NCI-H2107 (cell line): ENCODE results near the gene STK17A.

Source experiments
- DNase-seq: peaks from one replicate; lab custom pipeline; 2025; lab: John Stamatoyannopoulos, UW

STK17A gene

DNA sequence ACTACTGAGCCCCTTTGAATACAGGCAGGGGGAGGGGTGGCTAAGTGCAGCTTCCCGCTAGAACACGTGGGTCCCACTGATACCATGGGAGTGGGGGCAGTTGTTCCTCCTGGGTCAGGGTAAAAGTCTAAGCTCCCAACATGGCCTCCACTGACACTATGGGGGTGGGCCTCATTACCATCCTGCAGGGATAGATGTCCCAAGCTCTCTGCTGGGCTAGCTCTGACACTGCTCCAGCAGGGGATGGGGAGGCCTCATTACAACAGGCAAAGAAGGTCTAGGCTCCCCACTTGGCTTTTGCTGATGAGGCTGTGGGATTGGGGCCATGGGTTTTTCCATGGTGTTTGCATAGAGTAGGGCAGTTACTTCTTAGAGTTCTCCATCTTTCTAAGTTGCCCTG, 51.5 kb downstream of the STK17A start:
- no peak for DNase-seq

DNA sequence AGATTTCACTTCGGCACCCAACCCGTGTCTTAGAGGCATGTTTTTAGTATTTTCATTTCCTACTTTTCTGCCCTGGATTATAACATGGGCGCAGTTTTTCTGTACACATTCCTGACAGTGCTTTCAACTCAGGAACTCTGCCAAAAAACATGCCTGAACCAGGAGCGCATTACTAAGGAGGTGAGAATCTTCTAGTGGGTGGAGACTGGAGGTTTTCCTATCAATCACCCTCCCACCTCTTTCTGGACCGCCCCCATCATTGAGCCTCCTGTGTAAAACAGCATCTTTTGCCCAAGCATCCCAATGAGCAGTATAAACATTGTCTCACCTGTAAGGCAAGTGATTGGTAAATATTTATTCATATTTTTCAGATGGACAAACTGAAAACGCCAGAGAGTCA, 53.2 kb downstream of the STK17A start:
- no peak for DNase-seq

DNA sequence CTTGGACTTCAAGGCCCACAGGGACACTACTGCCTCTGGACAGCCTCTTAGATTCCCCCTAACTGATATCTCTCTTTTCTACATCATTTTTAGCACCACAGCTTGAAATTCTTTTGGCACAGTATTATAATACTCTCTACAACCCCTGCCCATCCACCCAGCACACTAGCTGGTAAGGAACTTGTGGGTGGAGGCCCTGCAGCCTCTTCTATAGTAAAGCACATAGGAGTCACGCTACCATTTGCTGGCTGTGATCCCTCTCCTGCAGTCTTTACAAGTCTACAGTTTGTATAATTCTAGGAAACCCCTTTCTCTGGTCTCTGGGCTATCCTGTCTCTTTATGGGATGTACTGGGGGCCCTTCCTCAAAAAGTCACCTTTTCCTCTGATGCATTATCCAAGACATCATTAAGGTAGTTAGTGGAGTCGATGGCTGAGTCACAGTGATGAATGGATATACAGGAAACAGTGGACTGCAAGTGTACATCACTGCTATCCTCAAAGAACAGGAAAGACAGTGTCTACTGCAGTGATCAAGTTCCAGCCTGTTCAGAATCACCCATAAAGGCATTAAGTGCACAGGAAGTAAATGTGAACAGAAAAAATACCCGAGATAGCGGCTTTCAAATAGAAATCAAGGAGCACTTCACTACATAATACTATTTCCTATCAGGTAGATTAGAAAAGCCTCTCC, 54.4 kb downstream of the STK17A start:
- no peak for DNase-seq

DNA sequence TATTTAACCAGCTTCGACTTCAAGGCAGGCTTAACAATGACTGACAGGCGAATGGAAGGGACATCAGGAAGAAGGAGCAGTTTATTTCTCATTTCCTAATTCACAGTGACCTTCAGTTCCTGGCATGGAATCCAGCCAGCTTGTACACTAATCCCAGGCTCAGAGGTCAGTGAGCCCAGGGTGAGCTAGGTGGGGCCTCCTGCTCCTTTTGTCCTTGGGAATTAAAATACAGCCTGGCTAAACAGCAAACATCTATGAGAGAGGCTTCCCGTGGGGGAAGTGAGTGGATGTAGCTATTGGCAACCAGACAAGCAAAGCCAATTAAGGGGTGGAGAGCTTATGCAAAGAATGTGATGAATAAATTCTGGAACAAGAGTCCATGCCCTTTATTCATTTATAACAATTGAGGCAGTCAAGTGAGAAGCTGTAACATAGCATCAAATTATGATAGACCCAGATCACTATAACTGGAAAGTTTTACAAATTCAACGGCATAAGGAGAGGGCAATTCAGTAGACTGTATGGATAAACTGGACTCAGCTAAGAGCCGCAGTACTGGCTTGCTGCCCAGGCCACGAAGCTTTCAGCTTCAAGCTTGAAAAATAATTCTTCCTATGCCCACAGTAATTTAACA, 57.1 kb downstream of the STK17A start:
- peak; percentile 50 for DNase-seq

DNA sequence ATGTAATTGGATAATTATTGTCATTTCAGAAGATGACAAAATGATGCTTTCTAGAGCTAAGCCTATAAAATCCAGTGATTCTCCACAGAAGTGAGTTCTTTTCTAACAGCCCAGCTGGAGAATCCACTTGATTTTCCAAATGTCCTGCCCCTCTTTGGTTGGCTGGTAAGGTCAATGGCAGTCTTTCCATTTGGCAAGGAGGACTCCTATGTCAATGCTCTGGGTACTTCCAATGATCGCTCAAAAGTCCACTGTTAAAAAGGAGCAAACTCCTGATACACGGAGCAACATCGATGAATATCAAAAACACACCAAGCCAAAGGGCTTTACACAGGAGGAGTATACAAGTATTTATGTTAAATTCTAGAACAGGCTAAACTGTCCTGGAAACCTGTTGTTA, 57.8 kb downstream of the STK17A start:
- DNase-seq: no peak

DNA sequence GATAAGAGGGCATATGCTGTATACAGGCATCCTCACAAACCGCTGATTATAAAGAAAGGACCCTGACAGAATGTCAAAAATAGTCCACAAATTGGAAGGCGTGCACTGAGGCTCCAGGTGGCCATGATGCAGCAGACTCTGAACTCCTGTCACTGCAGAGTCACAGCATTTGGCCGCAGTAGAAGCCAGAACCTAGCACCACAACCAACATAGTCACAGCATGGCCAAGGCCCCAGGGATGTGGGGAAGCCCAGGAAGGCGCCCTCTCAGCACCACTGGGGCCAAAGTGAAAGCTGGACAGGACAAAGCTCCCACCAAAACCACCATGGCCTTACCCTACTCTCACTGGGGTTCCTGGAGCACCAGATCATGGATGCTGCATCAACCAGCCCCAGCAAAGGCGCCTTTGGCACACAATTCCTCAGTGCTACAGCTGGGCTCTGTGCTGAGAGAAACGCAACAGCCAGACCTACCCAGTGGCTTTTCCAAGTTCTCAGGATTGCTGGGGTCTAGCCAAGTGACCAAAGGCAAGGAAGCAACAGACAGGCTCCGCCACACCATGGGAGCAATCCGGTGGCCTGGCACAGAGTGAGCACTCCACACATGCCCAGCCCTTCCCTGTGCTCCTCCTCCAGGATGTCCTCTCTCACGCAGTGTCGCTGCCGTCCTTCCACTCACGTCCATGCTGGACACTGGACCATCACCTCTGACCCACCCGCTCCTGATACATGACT, 60.2 kb downstream of the STK17A start:
- no peak for DNase-seq

DNA sequence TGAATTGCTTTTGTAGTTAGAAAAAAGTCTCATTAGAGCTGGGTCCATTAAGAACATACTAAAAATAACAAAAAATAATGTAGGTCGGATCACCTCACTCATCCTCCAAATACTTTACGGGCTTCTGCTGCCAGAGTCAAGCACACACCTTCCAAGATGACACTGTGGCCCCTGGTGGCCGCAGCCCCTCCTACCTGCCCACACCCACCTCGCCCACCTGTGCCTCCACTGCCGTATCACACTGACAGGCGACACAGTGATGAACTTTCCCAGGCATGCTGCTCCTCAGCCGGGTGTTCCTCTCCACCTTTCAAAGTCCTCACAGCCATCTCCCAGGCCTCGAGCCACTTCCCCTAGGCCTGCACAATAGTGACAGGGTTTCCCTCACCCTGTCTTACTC, 60.9 kb downstream of the STK17A start:
- no peak for DNase-seq

DNA sequence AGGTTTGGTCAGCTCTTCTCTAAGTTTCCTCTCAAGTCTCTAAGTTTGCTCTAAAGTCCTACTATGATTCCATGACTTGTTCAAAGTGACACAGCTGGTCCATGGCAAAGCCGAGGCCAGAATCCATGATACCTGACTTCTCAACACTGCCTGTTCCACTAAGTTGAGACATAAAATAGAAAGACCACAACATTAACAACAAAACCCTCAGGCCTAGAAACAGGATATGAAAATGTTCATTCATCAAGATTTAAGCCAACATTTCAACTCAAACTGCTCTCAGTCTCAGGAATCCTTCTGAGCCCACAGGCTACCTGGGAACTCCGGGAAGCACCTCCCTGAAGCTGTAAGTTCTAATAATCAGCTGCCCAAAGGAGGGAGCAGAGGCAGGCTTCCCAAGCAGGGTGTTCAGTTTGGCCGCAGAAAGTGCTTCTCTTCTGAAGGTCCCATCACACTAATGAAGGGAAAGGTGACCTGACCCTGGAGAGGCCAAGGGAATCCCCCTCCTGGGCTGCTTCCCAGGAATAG, 62.9 kb downstream of the STK17A start:
- no peak for DNase-seq

DNA sequence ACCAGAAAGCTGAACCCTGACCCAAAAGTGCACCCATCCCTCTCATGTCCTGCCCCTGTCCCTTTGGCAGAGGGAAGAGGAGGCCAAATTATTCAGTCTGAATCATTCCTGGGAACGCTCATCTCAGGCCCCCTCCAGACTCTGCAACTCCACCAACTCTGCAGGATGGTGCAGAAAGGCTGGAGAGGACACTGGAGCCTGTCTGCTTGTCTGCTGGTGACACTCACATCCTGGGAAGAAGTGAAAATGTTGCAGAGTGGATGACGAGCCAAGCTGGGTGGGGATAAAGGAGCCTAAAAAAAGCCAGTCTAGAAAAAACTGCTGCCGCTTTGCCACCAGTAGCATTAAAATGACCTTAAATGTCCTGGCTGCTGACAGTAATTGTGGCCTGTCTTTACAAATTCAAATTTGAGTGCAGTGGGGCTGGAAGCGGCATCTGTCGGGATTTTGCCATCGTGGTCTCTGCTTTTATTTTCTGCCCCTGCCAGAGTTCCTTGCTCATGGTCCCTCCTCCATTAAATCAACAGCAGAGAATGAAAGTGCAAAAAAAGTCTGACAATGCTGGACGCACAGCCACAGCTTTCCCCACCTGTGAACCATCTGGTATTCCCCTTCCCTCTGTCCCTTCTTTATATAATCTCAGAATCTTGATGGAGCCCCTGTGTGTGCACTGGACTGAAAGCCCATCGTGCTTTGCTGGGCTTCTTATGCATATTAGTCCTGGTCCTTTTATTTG, 63.9 kb downstream of the STK17A start:
- DNase-seq: no peak

DNA sequence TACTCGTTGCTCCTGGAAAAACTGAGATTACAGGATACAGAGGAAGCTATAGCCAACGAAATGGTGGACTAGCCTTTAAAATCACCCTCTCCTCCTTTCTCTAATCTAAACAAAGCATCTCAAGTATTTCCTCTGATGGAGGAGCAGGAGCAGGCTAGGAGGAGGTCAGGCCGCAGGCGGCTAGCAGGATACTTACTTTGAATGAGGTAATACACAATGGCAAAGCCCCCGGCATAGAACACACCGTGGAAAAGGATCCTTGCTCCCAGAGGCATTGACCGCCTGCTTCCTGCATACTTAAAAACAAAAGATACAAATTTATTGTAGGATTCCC, 64.4 kb downstream of the STK17A start:
- no peak for DNase-seq

DNA sequence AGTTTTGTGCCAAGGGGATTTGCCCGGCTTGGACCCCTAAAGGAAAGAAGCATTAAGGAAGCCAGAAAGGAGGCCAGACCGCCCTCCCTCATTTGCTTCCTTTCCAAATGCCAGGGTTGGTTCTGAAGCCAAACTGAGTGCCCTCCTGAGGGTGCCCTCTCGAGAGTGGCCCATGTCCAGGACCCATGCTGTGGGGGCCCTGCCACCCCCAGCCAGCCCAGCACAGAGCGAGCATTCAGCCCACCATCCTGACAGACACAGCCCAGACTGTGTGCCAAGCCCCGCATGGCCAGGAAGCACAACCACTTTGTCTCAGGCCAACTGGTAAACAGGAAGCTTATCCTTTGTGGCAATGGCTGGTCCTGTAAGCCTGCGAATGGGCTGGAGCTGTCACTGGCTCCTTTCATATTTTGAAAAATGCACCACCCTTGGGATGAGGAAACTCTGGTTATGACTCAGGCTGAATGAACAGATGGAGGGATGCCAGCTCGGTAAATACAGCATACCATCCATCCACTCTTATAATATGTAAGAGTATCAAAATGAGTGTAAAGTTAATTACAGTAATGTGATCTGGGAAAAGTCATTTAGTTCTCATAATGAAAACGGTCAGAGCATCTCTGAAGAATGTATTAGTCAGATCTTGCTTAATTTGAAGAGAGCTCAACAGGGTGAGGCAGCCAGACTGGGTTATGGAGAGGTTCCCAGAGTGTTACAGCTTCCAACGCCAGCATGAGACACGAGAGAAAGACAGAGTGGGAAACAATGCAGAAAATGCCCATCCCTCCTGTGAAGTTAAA, 65.0 kb downstream of the STK17A start:
- peak; percentile 53 for DNase-seq

DNA sequence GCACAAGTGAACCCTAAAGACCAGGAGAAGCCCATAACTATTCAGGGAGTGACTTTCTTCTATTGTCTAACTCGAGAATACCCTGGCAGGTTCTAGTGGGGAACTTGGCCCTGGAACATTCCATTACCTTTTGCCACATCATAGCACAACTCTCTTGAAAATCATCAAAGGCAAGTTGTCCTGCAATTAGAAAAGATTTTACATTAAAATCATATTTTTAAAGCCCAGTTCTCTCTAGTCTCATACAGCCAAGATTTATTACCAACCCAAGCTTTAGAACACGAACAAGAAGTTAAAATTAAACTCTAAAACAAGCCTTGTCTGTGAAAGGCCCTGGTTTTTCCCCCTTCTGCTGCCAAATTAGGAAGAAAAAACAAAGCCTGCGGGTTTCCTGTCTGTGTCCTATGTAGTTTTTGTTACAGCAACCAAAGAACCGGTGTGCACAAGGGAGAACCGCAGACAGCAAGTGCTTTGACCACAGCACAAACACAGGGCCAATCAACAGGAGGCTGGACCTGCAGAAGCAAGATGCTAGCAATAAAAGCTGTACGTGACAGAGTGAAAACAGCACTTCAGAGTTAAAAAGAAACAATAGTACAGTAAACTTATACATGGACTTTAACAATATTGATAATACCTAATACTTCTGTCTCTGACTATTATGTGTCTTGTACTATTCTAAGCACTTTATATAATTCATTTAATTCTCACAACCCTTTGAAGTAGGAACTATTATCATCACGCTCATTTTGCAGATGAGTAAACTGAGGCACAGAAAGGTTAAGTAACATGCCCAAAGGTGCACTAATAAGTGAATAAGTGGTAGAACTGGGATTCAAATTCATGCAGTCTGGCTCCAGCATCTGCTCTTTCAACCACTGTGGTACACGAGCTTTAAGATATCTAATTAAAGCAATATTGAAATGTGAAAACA, 65.8 kb downstream of the STK17A start:
- DNase-seq: no peak

DNA sequence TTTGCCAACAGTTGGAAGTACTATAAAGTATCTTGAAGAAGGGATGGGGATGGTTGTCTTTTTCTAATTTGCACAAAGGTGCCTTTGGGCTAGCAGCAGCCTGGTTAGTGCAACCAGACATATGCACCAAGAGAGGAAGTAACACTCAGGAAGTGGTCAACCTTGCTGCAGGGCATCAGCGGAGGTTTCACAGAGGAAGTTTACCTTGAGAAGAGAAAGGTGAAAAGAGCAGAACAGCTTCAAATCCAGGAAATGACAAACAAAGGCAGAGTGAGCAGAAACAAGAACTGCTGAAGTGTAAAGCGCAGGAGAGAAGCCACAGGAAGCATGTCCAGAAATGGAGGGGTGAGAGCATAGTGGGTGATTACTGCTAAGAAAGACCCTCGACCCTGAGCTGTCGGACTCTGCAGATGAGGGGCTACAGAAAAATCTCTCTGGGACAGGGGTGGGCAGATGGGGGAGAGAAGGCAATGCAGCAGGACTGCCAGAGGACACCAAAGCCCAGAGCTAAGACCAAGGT, 66.9 kb downstream of the STK17A start:
- DNase-seq: no peak

DNA sequence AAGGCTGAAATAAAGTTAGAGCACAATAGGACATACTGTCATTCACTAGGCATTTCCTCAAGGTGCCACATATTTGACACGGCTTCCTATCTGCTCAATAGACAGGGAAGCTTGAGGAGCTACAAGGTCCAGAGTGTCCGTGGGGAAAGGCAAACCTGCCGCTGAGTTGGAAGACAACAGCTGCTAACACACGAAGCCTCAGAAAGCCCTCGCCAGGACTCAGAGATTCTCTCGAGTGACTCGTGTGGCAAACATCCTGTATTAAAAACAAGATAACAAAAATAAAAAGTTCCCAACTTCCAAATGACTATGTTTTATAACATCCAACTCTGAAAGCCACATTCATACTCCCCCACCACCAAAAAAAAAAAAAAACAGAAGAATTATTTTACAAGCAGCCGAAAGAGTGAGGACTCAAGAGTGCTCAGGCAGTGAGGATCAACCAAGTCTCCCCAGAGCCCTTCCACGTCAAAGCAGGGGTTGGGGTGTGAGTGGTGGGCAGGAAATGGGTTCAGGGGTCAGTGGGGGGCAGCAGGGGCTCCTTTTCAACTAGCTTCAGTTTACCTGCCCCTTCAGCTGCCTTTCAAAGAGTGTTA, 67.6 kb downstream of the STK17A start:
- DNase-seq: no peak

DNA sequence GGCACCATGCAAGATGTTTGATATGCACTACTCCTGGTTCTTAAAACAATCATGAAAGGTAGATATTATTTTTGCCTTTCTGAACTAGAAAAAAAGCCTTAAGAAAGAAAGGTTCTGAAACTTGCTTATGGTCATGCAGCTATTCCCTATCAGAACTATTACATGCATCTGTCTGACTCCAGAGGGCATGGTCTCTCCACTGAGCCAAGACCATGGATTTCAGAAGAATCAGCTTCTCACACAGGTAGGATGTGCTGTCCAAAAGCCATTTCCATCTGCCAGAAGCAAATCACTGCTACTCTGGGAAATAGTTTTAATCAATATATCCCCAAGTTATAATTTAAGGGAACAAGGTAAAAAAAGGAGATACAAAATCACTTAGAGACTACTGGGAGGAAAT, 69.5 kb downstream of the STK17A start:
- DNase-seq: no peak

DNA sequence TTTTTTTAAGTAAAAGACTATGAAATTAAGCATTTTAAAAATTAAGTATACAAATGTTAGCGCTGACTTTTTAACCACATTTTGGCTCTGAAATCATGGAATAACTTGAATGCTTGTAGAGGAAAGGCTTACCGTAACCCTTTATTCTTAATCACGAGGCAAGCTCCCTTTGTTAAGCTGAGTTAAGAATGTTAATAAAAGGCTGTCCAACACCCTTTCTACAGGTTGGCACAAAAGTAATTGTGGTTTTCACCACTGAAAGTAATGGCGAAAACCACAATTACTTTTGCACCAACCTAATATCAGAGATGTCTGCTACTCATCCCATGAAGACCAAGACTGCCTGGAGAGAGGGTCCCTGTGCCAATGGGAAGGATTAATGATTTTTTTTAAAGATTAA, 70.6 kb downstream of the STK17A start:
- no peak for DNase-seq

DNA sequence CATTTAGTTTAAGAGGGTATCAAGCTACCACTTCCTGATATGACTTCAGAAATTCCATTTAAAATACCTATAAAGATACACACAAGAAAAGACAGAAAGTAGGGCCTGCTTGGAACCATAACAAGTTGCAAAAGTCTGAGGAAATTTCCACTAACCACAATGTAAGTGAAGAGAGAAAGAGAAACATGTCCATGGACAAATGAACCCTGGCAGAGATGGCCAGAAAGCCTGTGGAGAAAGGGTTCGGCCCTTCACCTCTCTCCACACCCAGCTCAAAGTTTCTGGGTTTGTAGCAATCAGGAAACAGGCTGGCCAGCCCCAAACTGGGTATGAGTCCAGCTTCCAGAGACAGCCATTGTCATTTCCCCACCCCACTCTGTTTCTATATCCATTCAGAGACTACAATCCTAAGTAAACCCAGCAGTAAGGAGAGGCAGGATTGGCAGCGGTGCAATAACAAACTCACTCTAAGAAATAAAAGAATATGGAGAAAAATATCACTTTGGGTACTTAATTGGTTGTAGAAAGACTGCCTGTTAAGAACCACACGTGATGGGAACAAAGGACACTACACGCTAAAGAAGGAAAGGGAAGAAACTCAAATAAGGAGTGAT, 71.1 kb downstream of the STK17A start:
- no peak for DNase-seq

DNA sequence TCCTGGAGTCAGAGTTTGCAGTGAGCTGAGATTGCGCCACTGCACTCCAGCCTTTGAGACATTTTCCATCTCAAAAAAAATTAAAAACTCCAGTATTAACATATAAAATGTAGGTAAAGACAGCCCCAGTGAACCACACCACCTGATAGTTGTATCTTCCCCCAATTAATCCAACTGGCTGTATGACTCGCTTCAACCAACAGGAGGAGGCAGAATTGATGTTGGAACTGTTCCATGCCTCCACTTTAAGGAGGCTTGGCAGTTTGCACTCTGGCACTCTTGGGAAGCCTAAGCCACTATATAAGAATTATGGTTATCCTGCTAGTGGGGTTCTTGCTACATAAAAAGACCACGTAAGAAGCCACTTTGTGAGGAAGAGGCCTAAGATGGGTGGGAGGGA, 72.7 kb downstream of the STK17A start:
- DNase-seq: no peak

DNA sequence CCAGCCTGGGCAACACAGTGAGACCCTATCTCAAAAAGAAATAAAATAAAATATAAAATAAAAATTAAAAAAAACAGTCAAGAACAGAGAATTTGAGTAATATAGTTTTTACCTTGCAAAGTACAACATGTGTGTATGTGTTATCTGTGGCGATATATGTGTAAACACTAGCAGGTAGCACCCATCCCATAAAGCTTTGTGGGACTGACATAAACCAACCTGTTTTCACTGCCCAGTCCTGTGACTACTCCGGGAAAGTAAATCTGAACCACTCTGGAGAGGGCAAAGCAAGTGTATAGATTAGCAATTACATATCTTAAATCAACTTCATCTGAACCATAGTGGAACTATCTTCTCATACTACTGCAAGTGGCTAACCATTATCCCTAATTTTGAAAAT, 74.1 kb downstream of the STK17A start:
- DNase-seq: no peak
